HG02970 (cell line): Measurements from ENCODE around the gene SLC46A3.
"Not testable (repeated sequence)": the region's sequence is repeated elsewhere in the genome, so short reads cannot be mapped to it uniquely, and the experiment has no call there.

Experiments used
- ATAC-seq: cut with Tn5 transposase; IDR thresholded peaks from one replicate; pipeline ENCODE4 v1.9.1; 2021; ENCODE audit warnings: mild to moderate bottlenecking, moderate library complexity, moderate number of reproducible peaks; ENCODE audit not compliant: unreplicated experiment, low FRiP score

SLC46A3 gene

GRCh38 chr13:28718543-28719226 lies at the start of gene SLC46A3:
Gene SLC46A3 (minus strand): TSS chr13:28718970. CDS start chr13:28717998, 972 bp downstream.
- ATAC-seq = peak; percentile 98

GRCh38 chr13:28763887-28764286 lies 45.1 kb upstream of the SLC46A3 start:
- no peak for ATAC-seq

- no peak for ATAC-seq
Observed at GRCh38 chr13:28761586-28761985, 42.8 kb upstream of the SLC46A3 start.

- ATAC-seq = no peak
Observed at GRCh38 chr13:28755546-28755870, 36.7 kb upstream of the SLC46A3 start.

- ATAC-seq = no peak
Observed at GRCh38 chr13:28754698-28755545, 36.2 kb upstream of the SLC46A3 start.

GRCh38 chr13:28753946-28754345 lies 35.2 kb upstream of the SLC46A3 start:
- no peak for ATAC-seq

- ATAC-seq = no peak
Observed at GRCh38 chr13:28753208-28753892, 34.6 kb upstream of the SLC46A3 start.

- no peak for ATAC-seq
Observed at GRCh38 chr13:28751175-28751960, 32.6 kb upstream of the SLC46A3 start.

- no peak for ATAC-seq
Observed at GRCh38 chr13:28750187-28751045, 31.6 kb upstream of the SLC46A3 start.

- no peak for ATAC-seq
Observed at GRCh38 chr13:28747851-28748250, 29.1 kb upstream of the SLC46A3 start.

- ATAC-seq = no peak
Observed at GRCh38 chr13:28746287-28746612, 27.5 kb upstream of the SLC46A3 start.

- ATAC-seq = no peak
Observed at GRCh38 chr13:28744656-28745055, 25.9 kb upstream of the SLC46A3 start.

- no peak for ATAC-seq
Observed at GRCh38 chr13:28744091-28744536, 25.3 kb upstream of the SLC46A3 start.

- ATAC-seq = no peak
Observed at GRCh38 chr13:28743499-28744083, 24.8 kb upstream of the SLC46A3 start.

GRCh38 chr13:28743020-28743419 lies 24.2 kb upstream of the SLC46A3 start:
- ATAC-seq = no peak

GRCh38 chr13:28742445-28742844 lies 23.7 kb upstream of the SLC46A3 start:
- not testable (repeated sequence) for ATAC-seq

GRCh38 chr13:28741084-28741491 lies 22.3 kb upstream of the SLC46A3 start:
- ATAC-seq = no peak

- ATAC-seq = no peak
Observed at GRCh38 chr13:28739376-28739775, 20.6 kb upstream of the SLC46A3 start.

- no peak for ATAC-seq
Observed at GRCh38 chr13:28735481-28736029, 16.8 kb upstream of the SLC46A3 start.
